Osteoblast (primary cell): ENCODE data around the gene GPR108. TPM values are rescaled to one million over a fixed set of nuclear protein-coding genes. Genes with fewer than 3 reads are reported as not detected.
"Not testable (repeated sequence)": the region's sequence is repeated elsewhere in the genome, so short reads cannot be mapped to it uniquely, and the experiment has no call there.

Experiments used
- DNase-seq: peaks from one replicate; pipeline ENCODE4 v3.0.0; 2011; ENCODE audit warnings: low spot score, mixed read lengths; ENCODE audit not compliant: insufficient read length; ENCODE audit errors: missing footprints
- H2AFZ ChIP-seq: 2 replicates; pipeline ENCODE4 v1.6.0; 2011; ENCODE audit warnings: mild to moderate bottlenecking, low read length
- H3K27ac ChIP-seq: 2 replicates; pipeline ENCODE4 v1.5.1; 2011; ENCODE audit warnings: mild to moderate bottlenecking, low read depth, low read length, moderate library complexity
- H3K27me3 ChIP-seq: 2 replicates; pipeline ENCODE4 v1.6.0; 2012; ENCODE audit warnings: mild to moderate bottlenecking, control low read depth, inconsistent platforms, low read length, moderate library complexity; ENCODE audit not compliant: insufficient read depth
- H3K36me3 ChIP-seq: 2 replicates; pipeline ENCODE4 v1.5.1; 2011; ENCODE audit warnings: mild to moderate bottlenecking, low read length, control low read depth, moderate library complexity; ENCODE audit not compliant: insufficient read depth
- H3K4me1 ChIP-seq: 2 replicates; pipeline ENCODE4 v1.5.1; 2011; ENCODE audit warnings: mild to moderate bottlenecking, low read length, control low read depth, moderate library complexity; ENCODE audit not compliant: insufficient read depth
- H3K4me2 ChIP-seq: 2 replicates; pipeline ENCODE4 v1.6.0; 2011; ENCODE audit warnings: mild to moderate bottlenecking, low read length; ENCODE audit not compliant: insufficient read depth
- H3K4me3 ChIP-seq: fragments of 200-600 bp; sonication (generic); 3 replicates; pipeline ENCODE4 v1.5.1; 2012; ENCODE audit warnings: mild to moderate bottlenecking, low read length, inconsistent platforms; ENCODE audit not compliant: insufficient read depth
- H3K79me2 ChIP-seq: 2 replicates; pipeline ENCODE4 v1.6.0; 2012; ENCODE audit warnings: mild to moderate bottlenecking, low read length, control low read depth, inconsistent platforms; ENCODE audit not compliant: insufficient read depth
- H3K9me3 ChIP-seq: 2 replicates; pipeline ENCODE4 v1.5.1; 2011; ENCODE audit warnings: low read depth, low read length, control low read depth
- H4K20me1 ChIP-seq: 2 replicates; pipeline ENCODE4 v1.6.0; 2012; ENCODE audit warnings: mild to moderate bottlenecking, low read length, control low read depth; ENCODE audit not compliant: insufficient read depth
- CTCF ChIP-seq: IDR thresholded peaks from 2 replicates; pipeline ENCODE4 v1.5.1; 2011; ENCODE audit warnings: mild to moderate bottlenecking, low read depth, low read length, moderate library complexity; ENCODE audit errors: extremely low read depth
- total RNA-seq: library from RNA; depleted of rRNA; stranded (reverse); fragments of >200 nt; gene quantifications from 2 replicates; pipeline ENCODE4 v1.2.3, GENCODE V29; 2012

Gene GPR108
- total RNA-seq, 1 donor = 42.3 TPM

GRCh38 chr19:6772866-6773322 is 35.5 kb upstream of the GPR108 start:
- peak; percentile 25 for DNase-seq
- Histone ChIP-seq H3K27me3 (peaks cover 2% of the 10 kb centered on the region), H3K4me3 (no peak overlapping the region), H3K9me3 (no peaks in the 10 kb centered on the region), H4K20me1 (no peaks in the 10 kb centered on the region), H2AFZ (no peak overlapping the region), H3K27ac (no peak overlapping the region), H3K4me1 (no peaks in the 10 kb centered on the region), H3K4me2 (no peak overlapping the region), H3K36me3 (no peaks in the 10 kb centered on the region), H3K79me2 (no peaks in the 10 kb centered on the region)
- no peak for TF ChIP-seq CTCF

GRCh38 chr19:6772028-6772865 is 34.9 kb upstream of the GPR108 start, which contains the start of gene VAV1:
VAV1 (plus strand) TSS chr19:6772708; CDS start chr19:6772808, 100 bp downstream.
- no peak for TF ChIP-seq CTCF
- H3K4me1 ChIP-seq = no peaks in the 10 kb centered on the region
- no peak within 1 kb of the TSS for H3K4me3 ChIP-seq
- H3K9me3 ChIP-seq = no peaks in the 10 kb centered on the region
- no peaks in the 10 kb centered on the region for H3K36me3 ChIP-seq
- no peak within 1 kb of the TSS for H3K4me2 ChIP-seq
- H3K27ac ChIP-seq = no peak within 1 kb of the TSS
- no peaks in the 10 kb centered on the region for H4K20me1 ChIP-seq
- peak; percentile 58 for DNase-seq
- no peaks in the 10 kb centered on the region for H3K79me2 ChIP-seq
- H2AFZ ChIP-seq = no peak within 1 kb of the TSS
- H3K27me3 ChIP-seq = peaks cover 7% of the 10 kb centered on the region

GRCh38 chr19:6771648-6772027 is 34.3 kb upstream of the GPR108 start:
- not testable (repeated sequence) for H3K9me3 ChIP-seq, H3K4me2 ChIP-seq, H3K4me3 ChIP-seq, H4K20me1 ChIP-seq, H3K4me1 ChIP-seq, H3K36me3 ChIP-seq, H3K27ac ChIP-seq, H2AFZ ChIP-seq, H3K79me2 ChIP-seq, DNase-seq
- peaks cover 13% of the 10 kb centered on the region for H3K27me3 ChIP-seq

- no peak overlapping the region for H3K4me3 ChIP-seq
- no peaks in the 10 kb centered on the region for H3K9me3 ChIP-seq
- DNase-seq = peak; percentile 86
Measured at GRCh38 chr19:6769006-6769619, 31.7 kb upstream of the GPR108 start.

More at GRCh38 chr19:6769006-6769619, 31.7 kb upstream of the GPR108 start:
- TF ChIP-seq CTCF = peak; percentile 37
- H3K27ac ChIP-seq = no peak overlapping the region
- peaks cover 22% of the 10 kb centered on the region for H3K27me3 ChIP-seq
- no peaks in the 10 kb centered on the region for H3K4me1 ChIP-seq
- H3K36me3 ChIP-seq = no peaks in the 10 kb centered on the region
- no peaks in the 10 kb centered on the region for H3K79me2 ChIP-seq
- H3K4me2 ChIP-seq = no peak overlapping the region
- H2AFZ ChIP-seq = no peak overlapping the region
- no peaks in the 10 kb centered on the region for H4K20me1 ChIP-seq
